C4-2B (cell line): Measurements from ENCODE around the gene ATP8B1.

Source experiments
- CTCF ChIP-seq: fragments of 450-650 bp; conservative IDR thresholded peaks from 2 replicates; pipeline ENCODE4 v1.5.1; 2017; ENCODE audit warnings: mild to moderate bottlenecking
- ZFX ChIP-seq: fragments of 450-650 bp; IDR thresholded peaks from 2 replicates; pipeline ENCODE4 v1.6.1; 2017

GRCh38 chr18:57805117-57805516 is 2.0 kb upstream of the ATP8B1 start:
- no peak for TF ChIP-seq CTCF
- no peak for TF ChIP-seq ZFX
